ENCODE data around the gene SLC29A3.

DNA sequence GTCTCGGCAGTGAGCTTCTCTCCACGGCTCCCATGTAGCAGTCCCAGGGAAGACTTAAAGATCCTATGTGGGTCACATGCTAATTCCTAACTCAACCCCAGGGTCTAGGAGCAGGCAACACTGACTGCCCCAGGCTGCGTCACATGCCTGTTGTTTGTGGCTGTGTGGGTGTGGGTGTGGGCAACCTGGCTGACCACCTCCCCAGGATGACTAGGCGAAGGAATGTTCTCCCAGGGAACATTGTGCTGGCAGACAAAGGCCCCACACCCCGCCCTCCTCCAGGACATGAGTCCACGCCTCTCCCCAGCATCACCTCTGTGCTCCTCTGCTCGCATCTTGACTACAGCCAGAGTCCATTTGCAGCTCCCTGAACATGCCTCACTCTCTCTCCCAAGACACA is 30.3 kb downstream of the SLC29A3 start:
- TF ChIP-seq, protein P1, sequence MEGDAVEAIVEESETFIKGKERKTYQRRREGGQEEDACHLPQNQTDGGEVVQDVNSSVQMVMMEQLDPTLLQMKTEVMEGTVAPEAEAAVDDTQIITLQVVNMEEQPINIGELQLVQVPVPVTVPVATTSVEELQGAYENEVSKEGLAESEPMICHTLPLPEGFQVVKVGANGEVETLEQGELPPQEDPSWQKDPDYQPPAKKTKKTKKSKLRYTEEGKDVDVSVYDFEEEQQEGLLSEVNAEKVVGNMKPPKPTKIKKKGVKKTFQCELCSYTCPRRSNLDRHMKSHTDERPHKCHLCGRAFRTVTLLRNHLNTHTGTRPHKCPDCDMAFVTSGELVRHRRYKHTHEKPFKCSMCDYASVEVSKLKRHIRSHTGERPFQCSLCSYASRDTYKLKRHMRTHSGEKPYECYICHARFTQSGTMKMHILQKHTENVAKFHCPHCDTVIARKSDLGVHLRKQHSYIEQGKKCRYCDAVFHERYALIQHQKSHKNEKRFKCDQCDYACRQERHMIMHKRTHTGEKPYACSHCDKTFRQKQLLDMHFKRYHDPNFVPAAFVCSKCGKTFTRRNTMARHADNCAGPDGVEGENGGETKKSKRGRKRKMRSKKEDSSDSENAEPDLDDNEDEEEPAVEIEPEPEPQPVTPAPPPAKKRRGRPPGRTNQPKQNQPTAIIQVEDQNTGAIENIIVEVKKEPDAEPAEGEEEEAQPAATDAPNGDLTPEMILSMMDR (IDR thresholded peaks at IDR 0.05): no peak
- TF ChIP-seq POLR2A (IDR thresholded peaks at IDR 0.05): no peak

All from uterus (tissue), 2 donors.